HEK293T (cell line): ENCODE results near the gene BDKRB1.
A peak's percentile ranks its signal among the peaks of the same experiment; 100 is the strongest.

Experiments
- CTCF ChIA-PET: fragments of 350-600 bp; formaldehyde crosslinking; extraction: SDS; loops from one replicate; lab custom pipeline; 2021; ENCODE audit warnings: antibody characterized with exemption, inconsistent platforms; lab: Yijun Ruan, JAX
- POLR2A ChIA-PET: fragments of 350-600 bp; formaldehyde crosslinking; extraction: SDS; loops from one replicate; lab custom pipeline; 2020; ENCODE audit warnings: antibody characterized with exemption, inconsistent platforms; lab: Yijun Ruan, JAX
- DNase-seq: peaks from one replicate; pipeline ENCODE4 v3.0.0; 2012; ENCODE audit warnings: mixed read lengths; ENCODE audit errors: extremely low spot score
- ARNT ChIP-seq: fragments of 450-650 bp; IDR thresholded peaks from 2 replicates; pipeline ENCODE4 v1.6.1; 2017; ENCODE audit warnings: mild to moderate bottlenecking
- BHLHE40 ChIP-seq: fragments of 450-650 bp; IDR thresholded peaks from 2 replicates; pipeline ENCODE4 v1.6.1; 2016; ENCODE audit warnings: mild to moderate bottlenecking, moderate library complexity, borderline replicate concordance
- CTBP1 ChIP-seq: fragments of 450-650 bp; IDR thresholded peaks from 2 replicates; pipeline ENCODE4 v1.6.1; 2016; ENCODE audit warnings: borderline replicate concordance
- ELF4 ChIP-seq: fragments of 450-650 bp; IDR thresholded peaks from 2 replicates; pipeline ENCODE4 v1.6.1; 2017; ENCODE audit warnings: antibody characterized with exemption
- FOXA1 ChIP-seq: fragments of 450-650 bp; IDR thresholded peaks from 2 replicates; pipeline ENCODE4 v1.6.1; 2016; ENCODE audit warnings: mild to moderate bottlenecking
- FOXK2 ChIP-seq: fragments of 450-650 bp; IDR thresholded peaks from 2 replicates; pipeline ENCODE4 v1.6.1; 2016; ENCODE audit warnings: mild to moderate bottlenecking
- FOXM1 ChIP-seq: fragments of 450-650 bp; IDR thresholded peaks from 2 replicates; pipeline ENCODE4 v1.6.1; 2017; ENCODE audit warnings: mild to moderate bottlenecking, borderline replicate concordance
- HDGF ChIP-seq: fragments of 450-650 bp; IDR thresholded peaks from 2 replicates; pipeline ENCODE4 v1.6.1; 2017; ENCODE audit warnings: antibody characterized with exemption, borderline replicate concordance
- L3MBTL2 ChIP-seq: fragments of 450-650 bp; conservative IDR thresholded peaks from 2 replicates; pipeline ENCODE4 v1.6.1; 2016; ENCODE audit warnings: mild to moderate bottlenecking
- LEF1 ChIP-seq: fragments of 450-650 bp; IDR thresholded peaks from 2 replicates; pipeline ENCODE4 v1.6.1; 2017; ENCODE audit warnings: mild to moderate bottlenecking, borderline replicate concordance
- NFRKB ChIP-seq: fragments of 450-650 bp; IDR thresholded peaks from 2 replicates; pipeline ENCODE4 v1.6.1; 2016; ENCODE audit warnings: mild to moderate bottlenecking, moderate library complexity
- PKNOX1 ChIP-seq: fragments of 450-650 bp; IDR thresholded peaks from 2 replicates; pipeline ENCODE4 v1.6.1; 2016
- SP1 ChIP-seq: fragments of 450-650 bp; IDR thresholded peaks from 2 replicates; pipeline ENCODE4 v1.6.1; 2017
- SUZ12 ChIP-seq: fragments of 450-650 bp; IDR thresholded peaks from 2 replicates; pipeline ENCODE4 v1.6.1; 2016; ENCODE audit warnings: mild to moderate bottlenecking
- TARDBP ChIP-seq: fragments of 450-650 bp; IDR thresholded peaks from 2 replicates; pipeline ENCODE4 v1.6.1; 2016
- ZNF384 ChIP-seq: fragments of 450-650 bp; IDR thresholded peaks from 2 replicates; pipeline ENCODE4 v1.6.1; 2016

BDKRB1 gene

DNA sequence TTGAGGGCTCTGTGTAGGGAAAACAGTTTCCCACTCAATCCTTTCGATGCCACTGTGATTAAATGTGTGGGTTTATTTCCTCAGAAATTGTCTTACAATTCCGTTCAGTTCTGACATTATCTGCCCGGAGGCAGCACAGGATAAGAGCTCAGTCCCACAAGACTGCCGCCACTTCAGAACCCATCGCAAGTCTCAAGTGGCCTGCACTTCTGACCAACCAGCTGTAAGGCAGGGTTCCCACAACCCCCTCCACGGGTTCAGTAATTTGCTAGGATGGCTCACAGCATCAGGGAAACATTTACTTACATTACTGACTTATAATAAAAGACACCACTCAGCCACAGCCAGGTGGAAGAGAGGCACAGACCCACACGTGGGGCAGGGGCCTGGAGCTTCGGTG is 34.2 kb upstream of the BDKRB1 start:
- no peak for TF ChIP-seq NFRKB
- no peak for TF ChIP-seq ZNF384
- TF ChIP-seq FOXA1 = no peak
- no peak for TF ChIP-seq ARNT
- ChIA-PET CTCF (no interaction called here), POLR2A (no interaction called here)
- DNase-seq = no peak

DNA sequence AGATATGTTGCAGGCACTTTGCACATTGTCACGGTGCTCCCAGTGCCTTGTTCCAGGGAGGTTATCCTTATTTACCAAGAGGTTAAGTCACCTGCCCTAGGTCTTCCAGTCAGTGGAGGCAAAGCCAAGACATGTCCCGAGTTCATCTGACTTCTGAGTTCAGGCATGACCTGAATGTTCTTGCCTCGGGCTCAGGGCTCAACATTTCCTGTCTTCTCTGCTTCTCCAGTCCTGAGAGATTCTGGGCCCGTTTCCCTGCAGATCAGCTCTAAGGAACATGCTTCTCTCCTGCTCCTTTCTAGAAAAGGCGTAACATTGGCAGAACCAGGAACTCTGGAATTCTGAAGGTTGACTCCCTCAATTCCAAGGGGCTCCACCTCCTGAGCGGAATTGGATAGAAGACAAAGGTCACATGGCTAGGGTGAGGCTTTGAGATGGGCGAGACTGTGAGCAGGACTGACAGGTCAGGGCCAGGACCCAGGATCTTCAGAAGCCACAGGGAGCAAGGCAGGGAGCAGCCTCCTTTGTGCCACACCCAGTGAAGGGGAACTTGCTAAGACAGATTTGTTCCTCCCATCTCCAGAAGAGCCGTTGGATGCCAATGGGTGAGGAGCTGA is 31.4 kb upstream of the BDKRB1 start:
- DNase-seq = no peak
- TF ChIP-seq ELF4 = no peak
- no peak for TF ChIP-seq ZNF384
- ChIA-PET POLR2A (no interaction called here), CTCF (no interaction called here)

GRCh38 chr14:96225213-96225612 is 30.8 kb upstream of the BDKRB1 start:
- POLR2A ChIA-PET = no interaction called here
- CTCF ChIA-PET = no interaction called here

GRCh38 chr14:96225745-96226151 is 30.3 kb upstream of the BDKRB1 start:
- POLR2A ChIA-PET = no interaction called here
- TF ChIP-seq LEF1 = no peak
- no peak for TF ChIP-seq L3MBTL2
- peak; percentile 27 for DNase-seq
- CTCF ChIA-PET = no interaction called here

More at GRCh38 chr14:96225213-96225612, 30.8 kb upstream of the BDKRB1 start:
- no peak for DNase-seq
- TF ChIP-seq FOXM1 = no peak
- TF ChIP-seq TARDBP = no peak
- TF ChIP-seq ARNT = no peak
- TF ChIP-seq SP1 = no peak
- TF ChIP-seq NFRKB = no peak
- no peak for TF ChIP-seq L3MBTL2
- TF ChIP-seq BHLHE40 = no peak
- TF ChIP-seq ZNF384 = no peak
- TF ChIP-seq FOXA1 = no peak
- TF ChIP-seq LEF1 = no peak
- TF ChIP-seq SUZ12 = no peak
- TF ChIP-seq FOXK2 = no peak
- no peak for TF ChIP-seq HDGF
- TF ChIP-seq PKNOX1 = no peak
- no peak for TF ChIP-seq ELF4
- no peak for TF ChIP-seq CTBP1

DNA sequence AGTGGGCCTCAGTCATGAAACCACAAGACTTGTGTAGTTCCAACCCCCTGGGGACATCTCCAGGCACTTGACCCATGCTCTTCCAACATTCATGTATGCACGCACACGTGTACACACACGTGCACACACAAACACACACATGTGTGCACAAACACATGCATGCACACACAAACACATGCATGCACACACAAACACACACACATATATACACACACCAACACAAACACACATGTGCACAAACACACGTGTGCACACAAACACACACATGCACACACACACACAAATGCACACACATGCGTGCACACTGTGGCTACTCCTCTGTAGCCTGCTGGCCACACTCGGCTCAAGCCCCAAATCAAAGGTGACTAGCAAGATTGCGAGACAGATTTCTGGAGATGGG is 28.6 kb upstream of the BDKRB1 start:
- POLR2A ChIA-PET = no interaction called here
- DNase-seq = no peak
- CTCF ChIA-PET = no interaction called here
- TF ChIP-seq TARDBP (no peak), NFRKB (no peak), PKNOX1 (no peak), SP1 (no peak), L3MBTL2 (no peak), CTBP1 (no peak), LEF1 (no peak), ZNF384 (no peak), ARNT (no peak), HDGF (no peak)

DNA sequence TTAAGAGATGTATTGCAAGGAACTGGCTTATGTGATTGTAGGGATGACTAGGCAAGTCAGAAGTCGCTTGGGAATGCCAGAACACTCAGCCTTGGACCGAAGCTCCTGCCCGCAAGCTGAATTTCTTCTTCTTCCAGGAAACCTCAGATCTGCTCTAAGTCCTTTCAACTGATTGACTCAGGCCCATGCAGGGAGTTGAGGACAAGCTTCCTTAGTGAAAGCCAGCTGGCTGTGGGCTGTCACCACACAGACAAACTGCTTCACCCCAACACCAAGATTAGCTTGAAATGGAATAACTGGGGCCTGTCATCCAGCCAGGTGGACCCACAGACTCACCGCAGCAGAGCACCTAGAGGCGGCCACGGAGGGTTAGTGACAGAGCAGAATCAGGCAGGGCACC is 26.7 kb upstream of the BDKRB1 start:
- DNase-seq = no peak
- ChIA-PET CTCF (no interaction called here), POLR2A (no interaction called here)
- TF ChIP-seq NFRKB (no peak), SP1 (no peak), L3MBTL2 (no peak), FOXM1 (no peak), PKNOX1 (no peak), LEF1 (no peak), HDGF (no peak), ELF4 (no peak), ARNT (no peak), ZNF384 (no peak), CTBP1 (no peak), FOXA1 (no peak), FOXK2 (no peak), SUZ12 (no peak)

DNA sequence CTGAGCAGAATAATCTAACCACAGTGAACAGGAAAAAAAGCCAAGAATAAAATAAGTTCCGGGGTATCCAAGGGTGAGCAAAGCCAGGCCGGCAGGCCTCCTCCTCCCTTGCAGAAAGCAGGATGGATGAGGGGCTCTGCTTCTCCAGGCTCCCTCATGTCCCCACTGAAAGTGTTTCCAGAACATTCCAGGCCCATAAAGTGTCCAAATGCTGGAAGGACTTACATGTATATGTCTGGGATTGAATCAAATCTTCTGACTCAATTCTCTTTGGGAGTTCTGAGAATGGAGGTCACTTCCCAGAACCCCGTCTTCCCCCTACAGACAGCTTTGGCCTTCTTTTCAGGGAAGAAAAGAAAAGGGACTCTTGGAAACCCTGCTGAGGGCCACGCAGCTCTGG is 25.0 kb upstream of the BDKRB1 start:
- ChIA-PET POLR2A (no interaction called here), CTCF (no interaction called here)
- TF ChIP-seq FOXM1 (no peak), SUZ12 (no peak), FOXK2 (no peak), NFRKB (no peak), PKNOX1 (no peak), ARNT (no peak), FOXA1 (no peak), TARDBP (no peak), SP1 (no peak), CTBP1 (no peak), LEF1 (no peak), L3MBTL2 (no peak), HDGF (no peak)
- DNase-seq = no peak
